Fibroblast of lung (primary cell): ENCODE data around the gene SLC35F3.

Source experiments
- CTCF ChIP-seq, 2 donors: IDR thresholded peaks in 1 of 2; conservative IDR thresholded peaks in 1 of 2; 1 replicate in 1 of 2; 2 replicates in 1 of 2; pipeline ENCODE4 v1.5.1; 2011 to 2012; ENCODE audit warnings: low read length in 2 of 2, control low read depth in 1 of 2, inconsistent platforms in 1 of 2, low read depth in 1 of 2, mild to moderate bottlenecking in 1 of 2
- EZH2 ChIP-seq: IDR thresholded peaks from 2 replicates; pipeline ENCODE4 v1.5.1; 2012; ENCODE audit warnings: low read length, control low read depth, mild to moderate bottlenecking; ENCODE audit errors: missing control alignments

GRCh38 chr1:234296496-234296895 is 392.0 kb downstream of the SLC35F3 start:
- TF ChIP-seq EZH2 (no peak), CTCF (conservative IDR thresholded peaks at IDR 0.05 in 1 of 2, IDR thresholded peaks at IDR 0.05 in 1 of 2; ENCODE audit: low read depth in 1 of 2, low read length in 2 of 2) (no peak)
